GM21515 (cell line): ENCODE results near the gene ARHGEF25.

Source experiments
- ATAC-seq: cut with Tn5 transposase; IDR thresholded peaks from one replicate; pipeline ENCODE4 v1.9.1; 2021; ENCODE audit not compliant: unreplicated experiment

The ARHGEF25 gene

DNA sequence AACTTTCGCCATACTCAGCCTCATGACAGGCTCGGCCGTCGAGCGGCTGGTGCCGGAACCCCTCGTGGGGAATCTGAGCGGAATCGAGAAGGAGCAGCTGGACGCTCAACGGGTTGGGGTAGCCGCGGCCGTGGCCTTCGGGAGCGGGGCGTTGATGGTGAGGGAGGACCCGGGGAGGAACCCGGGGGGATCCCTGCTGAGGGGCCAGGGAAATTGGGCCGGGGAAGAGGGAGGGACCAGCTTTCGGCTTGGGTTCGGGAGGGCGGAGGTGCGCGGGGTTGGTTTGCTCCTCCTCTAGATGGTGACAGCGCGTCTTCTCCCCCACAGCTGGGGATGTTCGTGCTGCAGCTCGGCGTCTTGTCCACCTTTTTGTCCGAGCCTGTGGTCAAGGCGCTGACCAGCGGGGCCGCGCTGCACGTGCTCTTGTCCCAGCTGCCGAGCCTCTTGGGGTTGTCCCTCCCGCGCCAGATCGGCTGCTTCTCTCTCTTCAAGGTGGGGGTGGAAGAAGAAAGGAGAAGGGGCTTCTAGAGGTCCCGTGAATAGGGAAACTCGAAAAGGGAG is 9.8 kb downstream of the ARHGEF25 start:
- ATAC-seq: no peak

GRCh38 chr12:57621497-57622292 is 10.5 kb downstream of the ARHGEF25 start:
- no peak for ATAC-seq

- no peak for ATAC-seq
Measured at GRCh38 chr12:57622293-57623245, 11.3 kb downstream of the ARHGEF25 start.

GRCh38 chr12:57623385-57623784 is 12.2 kb downstream of the ARHGEF25 start:
- ATAC-seq: no peak

GRCh38 chr12:57623811-57624390 is 12.7 kb downstream of the ARHGEF25 start:
- no peak for ATAC-seq

DNA sequence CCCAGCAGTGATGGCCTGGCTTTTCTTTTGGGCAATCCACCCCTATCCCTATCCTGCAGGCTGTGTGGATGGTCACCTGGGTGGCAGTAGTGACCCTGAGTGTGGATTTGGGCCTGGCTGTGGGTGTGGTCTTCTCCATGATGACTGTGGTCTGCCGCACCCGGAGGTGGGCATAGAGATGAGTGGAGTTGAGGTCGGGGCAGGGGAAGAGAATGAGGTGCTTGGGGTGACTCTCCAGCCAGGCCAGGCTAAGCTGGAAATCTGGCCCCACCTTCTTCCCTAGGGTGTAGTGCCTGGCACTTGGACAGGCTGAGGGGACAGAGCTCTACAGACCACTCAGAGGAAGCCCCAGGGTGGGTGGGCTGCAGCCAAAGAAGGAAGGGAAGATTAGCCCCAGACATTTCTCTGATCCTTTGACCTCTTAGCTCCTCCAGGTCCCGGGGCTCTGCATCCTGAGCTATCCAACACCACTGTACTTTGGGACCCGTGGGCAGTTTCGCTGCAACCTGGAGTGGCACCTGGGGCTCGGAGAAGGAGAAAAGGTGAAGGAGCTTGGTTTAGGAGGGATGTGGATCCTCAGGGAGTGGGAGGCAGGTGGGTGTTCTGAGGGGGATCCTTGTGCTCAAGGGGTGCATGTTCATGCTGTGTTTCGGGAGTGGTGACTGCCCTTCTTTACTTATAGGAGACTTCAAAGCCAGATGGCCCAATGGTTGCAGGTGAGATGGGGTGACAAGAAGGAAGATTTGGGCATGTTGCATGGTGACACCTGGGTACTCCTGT is 13.4 kb downstream of the ARHGEF25 start:
- ATAC-seq: no peak

GRCh38 chr12:57625261-57626032 is 14.2 kb downstream of the ARHGEF25 start:
- ATAC-seq: no peak

DNA sequence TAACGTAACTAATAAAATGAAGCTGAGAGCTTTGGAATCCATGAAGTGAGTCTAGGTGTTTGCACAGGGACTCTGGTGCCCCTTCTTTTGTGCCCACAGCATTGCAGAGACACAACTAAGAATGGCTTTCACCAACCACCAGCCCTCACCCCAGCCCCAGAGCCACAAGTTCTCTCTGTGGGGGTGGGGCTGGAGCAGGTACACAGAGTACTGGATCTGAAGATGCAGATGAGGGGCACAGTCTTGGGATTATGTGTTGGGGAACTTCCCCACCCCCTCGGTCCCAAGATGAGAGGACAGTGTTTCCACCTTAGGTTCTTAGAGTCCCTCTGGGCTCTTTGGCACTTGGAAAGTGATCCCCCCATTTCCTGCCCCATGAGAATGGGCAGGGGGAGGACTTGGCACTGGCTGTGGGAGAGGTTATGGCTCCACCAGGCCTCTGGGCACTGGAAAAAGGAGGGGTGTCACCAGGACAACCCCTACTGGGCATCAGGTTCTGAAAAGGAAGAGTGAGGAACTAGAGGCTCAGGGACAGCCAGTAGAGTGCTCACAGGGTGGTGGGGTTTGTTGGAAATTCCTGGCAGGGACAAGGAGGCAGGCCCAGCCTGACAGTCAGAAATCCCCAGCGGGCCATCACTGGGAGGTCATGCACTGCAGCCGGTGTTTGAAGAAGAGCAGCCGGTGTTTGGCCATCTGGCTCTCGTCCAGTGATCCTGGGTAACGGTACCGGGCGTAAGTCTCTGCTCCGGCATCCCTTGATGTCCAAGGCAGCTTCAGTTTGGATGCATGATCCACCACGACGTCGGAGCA is 15.1 kb downstream of the ARHGEF25 start:
- no peak for ATAC-seq

DNA sequence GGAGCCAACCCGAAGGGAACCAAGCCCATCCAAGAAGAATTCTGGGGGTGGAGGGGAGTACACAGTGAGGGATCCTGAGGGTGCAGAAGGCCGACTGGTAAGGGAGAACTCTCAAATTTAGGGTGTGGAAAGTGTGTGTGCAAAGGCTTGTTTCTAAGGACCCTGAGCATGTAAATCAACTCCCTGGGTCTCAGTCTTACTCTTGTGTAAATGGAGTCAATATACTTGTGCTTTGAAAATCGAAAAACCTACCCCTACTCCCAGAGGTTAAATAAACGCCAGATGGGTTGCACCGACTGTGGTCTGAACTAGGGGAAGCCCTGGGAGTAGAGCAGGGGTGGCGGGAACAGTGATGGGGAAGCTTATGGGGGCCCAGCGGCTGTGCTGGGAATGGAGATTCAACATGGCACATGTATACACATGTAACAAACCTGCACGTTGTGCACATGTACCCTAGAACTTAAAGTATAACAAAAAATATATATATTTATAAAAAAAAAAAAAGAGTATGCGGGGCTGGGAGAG is 15.7 kb downstream of the ARHGEF25 start:
- ATAC-seq: no peak

GRCh38 chr12:57627501-57628279 is 16.5 kb downstream of the ARHGEF25 start:
- ATAC-seq: no peak

- ATAC-seq: no peak
Measured at GRCh38 chr12:57628280-57629191, 17.3 kb downstream of the ARHGEF25 start.

DNA sequence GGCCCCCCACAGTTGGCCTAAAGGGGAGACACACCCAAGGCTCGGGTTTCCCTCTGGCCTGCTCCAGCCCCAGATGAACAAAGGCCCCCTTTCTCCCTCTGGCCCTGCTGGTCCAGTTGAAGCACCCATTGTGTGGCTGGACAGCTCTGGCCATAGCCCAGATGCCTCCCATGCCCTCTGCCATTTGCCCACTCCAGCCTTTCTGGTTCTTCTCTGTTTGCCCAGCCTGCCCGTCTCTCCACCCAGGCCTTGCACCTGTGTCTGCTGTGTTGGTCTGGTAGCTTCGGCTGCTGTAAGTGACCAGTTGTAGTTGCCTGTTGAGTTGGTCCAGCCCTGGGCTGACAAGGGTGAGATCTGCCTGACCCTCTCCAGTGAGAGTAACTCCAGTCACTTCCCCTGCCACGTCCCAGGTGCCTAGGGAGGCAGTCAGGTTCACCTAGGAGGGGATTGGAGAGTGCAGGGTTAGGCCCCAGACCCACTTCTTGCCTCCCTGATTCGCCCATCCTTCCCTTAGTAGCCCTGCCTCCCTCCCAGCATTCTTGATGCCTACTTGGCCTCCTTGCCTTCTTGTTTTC is 18.7 kb downstream of the ARHGEF25 start:
- no peak for ATAC-seq

GRCh38 chr12:57630891-57631433 is 19.7 kb downstream of the ARHGEF25 start:
- no peak for ATAC-seq

DNA sequence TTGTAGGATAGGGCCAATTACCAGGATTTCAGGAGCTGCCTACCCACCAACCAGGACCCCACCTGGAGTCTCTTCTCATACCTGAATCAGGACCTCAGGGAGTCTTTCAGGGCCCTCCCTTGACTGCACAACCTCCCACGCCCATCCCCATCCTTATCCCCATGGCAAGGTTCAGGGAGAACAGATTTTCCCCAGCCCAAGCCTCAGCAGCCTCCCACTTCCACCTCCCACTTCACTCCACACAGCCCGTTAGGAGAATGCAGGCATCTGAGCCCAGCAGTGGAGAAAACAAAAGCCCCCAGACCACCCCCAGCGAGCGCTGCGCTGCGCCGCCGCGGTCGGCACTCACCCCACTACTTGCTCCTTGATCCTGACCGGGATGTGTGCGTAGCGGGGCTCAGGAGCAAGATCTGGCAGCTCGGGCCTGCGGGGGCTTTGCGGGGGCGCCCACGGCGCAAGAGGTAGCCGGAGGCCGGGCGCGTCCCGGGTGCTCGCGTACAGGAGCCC is 20.4 kb downstream of the ARHGEF25 start:
- no peak for ATAC-seq

- no peak for ATAC-seq
Measured at GRCh38 chr12:57632073-57632957, 21.1 kb downstream of the ARHGEF25 start.
